HEK293 (cell line): Measurements from ENCODE around the gene TMEM45A.

ENCODE experiments used
- AEBP2 ChIP-seq: fragments of 450-650 bp; formaldehyde crosslinking; IDR thresholded peaks from 2 replicates; pipeline ENCODE4 v1.5.1; 2016; ENCODE audit warnings: missing biosample characterization, missing genetic modification characterization, borderline replicate concordance
- ATF2 ChIP-seq: fragments of 450-650 bp; formaldehyde crosslinking; IDR thresholded peaks from 2 replicates; pipeline ENCODE4 v1.5.1; 2016; ENCODE audit warnings: missing biosample characterization, missing genetic modification characterization, low read depth
- CTCF ChIP-seq: fragments of 450-650 bp; formaldehyde crosslinking; IDR thresholded peaks from 2 replicates; pipeline ENCODE4 v1.5.1; 2016; ENCODE audit warnings: missing biosample characterization, missing genetic modification characterization
- RBAK ChIP-seq: fragments of 450-650 bp; formaldehyde crosslinking; IDR thresholded peaks from 2 replicates; pipeline ENCODE4 v1.5.1; 2016; ENCODE audit warnings: missing biosample characterization, missing genetic modification characterization
- REST ChIP-seq: fragments of 450-650 bp; formaldehyde crosslinking; IDR thresholded peaks from 2 replicates; pipeline ENCODE4 v1.5.1; 2016; ENCODE audit warnings: missing biosample characterization, missing genetic modification characterization
- TRIM28 ChIP-seq: IDR thresholded peaks from 2 replicates; pipeline ENCODE4 v1.6.1; 2011; ENCODE audit warnings: low read length, control low read depth, borderline replicate concordance
- ZBTB1 ChIP-seq: fragments of 450-650 bp; formaldehyde crosslinking; IDR thresholded peaks from 2 replicates; pipeline ENCODE4 v1.5.1; 2016; ENCODE audit warnings: missing biosample characterization, missing genetic modification characterization
- ZBTB26 ChIP-seq: fragments of 450-650 bp; formaldehyde crosslinking; optimal IDR thresholded peaks from 2 replicates; pipeline ENCODE3; 2016; ENCODE audit warnings: missing biosample characterization, mild to moderate bottlenecking, missing genetic modification characterization
- ZEB2 ChIP-seq: fragments of 450-650 bp; formaldehyde crosslinking; IDR thresholded peaks from 2 replicates; pipeline ENCODE4 v1.5.1; 2016; ENCODE audit warnings: missing biosample characterization, missing genetic modification characterization
- ZNF112 ChIP-seq: fragments of 450-650 bp; formaldehyde crosslinking; IDR thresholded peaks from 2 replicates; pipeline ENCODE4 v1.5.0; 2017; ENCODE audit warnings: missing biosample characterization, missing genetic modification characterization
- ZNF274 ChIP-seq, 2 experiments: fragments of 200-500 bp in 1 of 2; fragments of 450-650 bp in 1 of 2; sonication (Bioruptor generic) in 1 of 2; formaldehyde crosslinking in 1 of 2; IDR thresholded peaks; 2 replicates each; pipeline versions ENCODE4 v1.5.1 to v1.6.1; 2014 to 2016; ENCODE audit warnings: borderline replicate concordance in 1 of 2, inconsistent platforms in 1 of 2, low read length in 1 of 2, missing biosample characterization in 1 of 2, missing genetic modification characterization in 1 of 2
- ZNF341 ChIP-seq: fragments of 450-650 bp; formaldehyde crosslinking; IDR thresholded peaks from 2 replicates; pipeline ENCODE4; 2016; ENCODE audit warnings: low read depth, missing biosample characterization, missing genetic modification characterization
- ZNF658 ChIP-seq: fragments of 450-650 bp; formaldehyde crosslinking; IDR thresholded peaks from 2 replicates; pipeline ENCODE4; 2016; ENCODE audit warnings: missing biosample characterization, missing genetic modification characterization
- ZXDB ChIP-seq: fragments of 450-650 bp; formaldehyde crosslinking; IDR thresholded peaks from 2 replicates; pipeline ENCODE4 v1.5.1; 2016; ENCODE audit warnings: missing biosample characterization, missing genetic modification characterization

- TF ChIP-seq CTCF (no peak), ZBTB1 (no peak), AEBP2 (tag by site-specific recombination) (no peak), ZNF274 (IDR thresholded peaks at IDR 0.05; ENCODE audit: low read length) (no peak), ZNF274 (tag by site-specific recombination; IDR thresholded peaks at IDR 0.05; ENCODE audit: borderline replicate concordance) (no peak), ZNF658 (tag by site-specific recombination) (no peak), ZNF341 (tag by site-specific recombination) (no peak), RBAK (no peak), REST (tag by site-specific recombination) (no peak), ZEB2 (no peak), TRIM28 (no peak), ATF2 (tag by site-specific recombination) (peak; percentile 83), ZBTB26 (no peak), ZNF112 (tag by site-specific recombination) (no peak), ZXDB (tag by site-specific recombination) (no peak)
Observed at GRCh38 chr3:100486808-100487207, 5.6 kb upstream of the TMEM45A start.
